ENCODE results near the gene BSN. TPM values are rescaled to one million over a fixed set of nuclear protein-coding genes. Genes with fewer than 3 reads are reported as not detected.
"Not testable (repeated sequence)": the region's sequence is repeated elsewhere in the genome, so short reads cannot be mapped to it uniquely, and the experiment has no call there.

The BSN gene
- polyA plus RNA-seq, 12 donors: 0.43 to 1.5 (median 1.2) TPM; not detected in 1

DNA sequence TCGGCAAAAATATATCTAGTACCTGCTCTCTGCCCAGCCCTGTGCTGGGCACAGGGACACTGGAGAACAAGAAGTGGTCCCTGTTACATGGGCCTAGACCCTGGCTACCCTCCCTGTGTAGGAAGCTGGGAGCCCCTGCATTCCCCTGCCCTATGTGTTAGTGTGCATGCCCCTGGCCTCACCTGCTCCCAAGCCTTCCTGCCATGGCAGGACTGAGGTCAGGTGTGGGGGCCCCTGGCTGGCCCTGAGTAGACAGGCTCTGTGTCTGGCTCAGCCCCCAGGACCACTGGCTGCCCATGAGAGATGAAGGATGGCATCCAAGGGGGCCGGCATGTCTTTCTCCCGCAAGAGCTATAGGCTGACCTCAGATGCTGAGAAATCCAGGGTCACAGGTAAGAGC lies 136.6 kb downstream of the BSN start:
- DNase-seq: not testable (repeated sequence)

DNA sequence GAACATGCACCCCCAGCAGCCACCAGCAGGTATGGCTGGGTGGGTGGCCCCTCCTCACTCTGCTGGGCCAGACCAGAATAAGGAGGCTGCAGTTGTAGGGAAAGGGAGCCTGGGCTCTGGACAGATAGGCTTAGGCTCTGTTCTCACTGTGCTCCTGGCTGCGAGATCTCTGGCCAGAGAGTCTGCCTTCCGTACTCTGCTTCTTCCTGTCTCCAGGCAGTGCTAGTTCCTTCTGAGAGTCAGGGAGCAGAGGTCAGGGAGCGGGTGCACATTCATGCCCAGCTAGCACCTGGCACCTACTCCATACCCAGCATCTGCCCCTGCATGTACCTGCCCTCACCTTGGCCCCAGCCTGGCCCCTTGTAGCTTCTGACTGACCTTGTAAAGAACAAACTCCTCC lies 137.2 kb downstream of the BSN start:
- not testable (repeated sequence) for DNase-seq

DNA sequence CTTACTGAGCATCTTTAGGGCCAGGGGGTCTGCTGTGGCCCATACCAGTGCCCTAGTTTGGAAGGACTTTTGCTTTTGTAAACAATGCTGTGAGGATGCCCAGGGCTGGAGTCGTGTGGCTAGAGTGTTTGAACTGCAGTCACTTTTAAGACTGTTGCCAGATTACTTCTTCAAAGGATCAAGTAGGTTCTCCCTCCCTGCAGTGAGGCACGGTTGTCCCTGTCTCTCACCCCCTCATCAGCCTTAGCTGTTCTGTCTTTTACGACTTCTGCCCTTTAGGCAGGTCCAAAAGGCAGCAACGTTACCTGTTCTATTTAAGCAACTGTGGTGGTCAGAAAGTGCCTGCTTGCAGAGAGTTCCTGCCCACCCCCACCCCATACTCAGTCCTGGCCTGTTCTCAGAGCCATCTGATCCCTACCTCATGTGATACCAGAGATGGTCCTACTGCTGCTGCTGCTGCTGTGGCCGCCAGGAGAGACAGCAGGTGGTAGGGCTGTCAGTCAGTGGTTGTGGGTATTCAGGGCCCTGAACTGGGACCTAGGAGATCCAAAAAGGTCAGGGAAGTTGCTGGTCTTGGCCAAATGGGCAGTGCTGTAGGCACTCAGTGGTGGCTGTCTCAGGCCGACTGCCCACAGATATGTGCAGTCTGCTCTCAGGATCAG lies 140.3 kb downstream of the BSN start:
- not testable (repeated sequence) for DNase-seq

DNA sequence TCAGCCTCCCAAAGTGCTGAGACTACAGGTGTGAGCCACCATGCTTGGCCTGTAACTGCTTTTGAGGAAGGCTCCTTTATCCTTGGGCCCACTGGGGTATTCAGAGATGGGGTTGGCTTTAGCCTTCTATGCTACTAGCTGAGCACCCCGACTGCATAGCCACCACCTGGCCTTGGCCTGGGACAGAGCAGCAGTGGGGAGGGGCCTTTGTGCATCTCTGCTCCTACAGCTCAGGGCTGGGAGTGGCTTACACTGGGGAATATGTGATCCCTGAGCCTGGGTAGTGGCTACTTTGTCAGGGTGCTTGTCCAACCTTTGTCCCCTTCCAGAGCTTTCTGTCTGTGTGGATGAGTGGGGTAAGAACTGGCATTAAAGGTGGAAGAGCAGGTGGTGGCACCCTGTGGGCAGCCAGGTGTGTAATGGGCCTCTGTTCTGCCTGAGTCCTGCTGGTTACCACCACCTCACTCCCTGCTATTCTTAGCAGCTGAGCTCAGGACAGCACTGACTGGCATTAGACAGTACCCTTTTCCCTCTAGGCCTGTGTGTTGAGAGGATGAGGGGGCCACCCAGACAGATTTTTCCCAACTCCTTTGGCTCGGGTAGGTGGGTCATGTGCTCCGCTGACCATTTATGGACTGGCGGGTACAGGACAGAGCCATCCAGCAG lies 141.2 kb downstream of the BSN start:
- DNase-seq: not testable (repeated sequence)

DNA sequence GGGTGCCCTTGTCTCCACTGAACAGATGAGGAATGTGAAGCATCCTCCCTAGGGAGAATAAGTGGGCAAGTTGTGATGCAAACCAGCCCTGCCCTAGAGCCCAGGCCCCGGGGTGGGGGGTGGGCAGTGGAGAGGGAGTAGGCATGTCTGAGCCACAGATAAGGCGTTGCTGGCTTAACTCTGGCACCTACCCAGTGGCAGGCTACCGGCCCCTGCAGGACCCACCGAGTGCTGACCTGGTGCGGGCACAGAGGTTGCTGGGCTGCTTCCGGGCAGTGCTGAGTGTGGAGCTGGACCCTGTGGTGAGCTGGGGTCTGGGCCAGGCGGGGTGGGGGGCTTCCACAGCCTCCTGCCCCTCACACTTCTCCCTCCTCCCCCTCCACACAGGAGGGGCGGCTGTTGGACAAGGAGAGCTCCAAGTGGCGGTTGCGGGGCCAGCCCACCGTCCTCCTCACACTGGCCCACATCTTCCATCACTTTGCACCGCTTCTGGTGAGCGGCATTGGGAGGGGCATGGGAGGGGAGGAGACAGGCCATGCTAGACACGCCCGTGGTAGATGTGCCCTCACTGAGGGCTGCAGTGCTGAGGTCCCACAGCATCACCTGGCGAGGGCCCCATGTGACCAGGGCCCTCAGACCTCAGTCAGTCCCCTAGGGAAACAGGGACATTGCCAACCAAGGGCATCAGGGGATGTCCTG lies 145.2 kb downstream of the BSN start:
- DNase-seq: no peak

DNA sequence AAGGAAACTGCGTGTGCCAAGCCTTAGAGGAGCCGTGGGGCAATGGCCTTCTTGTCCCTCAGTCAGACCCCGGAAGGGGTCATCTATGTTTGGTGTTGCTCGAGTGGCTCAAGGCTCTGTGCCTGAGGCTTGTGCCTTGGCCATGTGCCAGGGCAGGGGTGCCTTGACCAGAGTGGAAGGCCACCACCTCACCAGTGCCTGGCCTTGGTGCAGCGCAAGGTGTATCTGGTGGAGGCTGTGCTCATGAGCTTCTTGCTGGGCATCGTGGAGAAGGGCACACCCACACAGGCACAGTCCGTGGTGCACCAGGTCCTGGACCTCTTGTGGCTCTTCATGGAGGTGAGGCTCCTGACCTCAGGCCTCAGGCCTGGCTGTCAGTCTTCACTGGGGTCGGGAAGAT lies 145.7 kb downstream of the BSN start:
- DNase-seq: no peak

DNA sequence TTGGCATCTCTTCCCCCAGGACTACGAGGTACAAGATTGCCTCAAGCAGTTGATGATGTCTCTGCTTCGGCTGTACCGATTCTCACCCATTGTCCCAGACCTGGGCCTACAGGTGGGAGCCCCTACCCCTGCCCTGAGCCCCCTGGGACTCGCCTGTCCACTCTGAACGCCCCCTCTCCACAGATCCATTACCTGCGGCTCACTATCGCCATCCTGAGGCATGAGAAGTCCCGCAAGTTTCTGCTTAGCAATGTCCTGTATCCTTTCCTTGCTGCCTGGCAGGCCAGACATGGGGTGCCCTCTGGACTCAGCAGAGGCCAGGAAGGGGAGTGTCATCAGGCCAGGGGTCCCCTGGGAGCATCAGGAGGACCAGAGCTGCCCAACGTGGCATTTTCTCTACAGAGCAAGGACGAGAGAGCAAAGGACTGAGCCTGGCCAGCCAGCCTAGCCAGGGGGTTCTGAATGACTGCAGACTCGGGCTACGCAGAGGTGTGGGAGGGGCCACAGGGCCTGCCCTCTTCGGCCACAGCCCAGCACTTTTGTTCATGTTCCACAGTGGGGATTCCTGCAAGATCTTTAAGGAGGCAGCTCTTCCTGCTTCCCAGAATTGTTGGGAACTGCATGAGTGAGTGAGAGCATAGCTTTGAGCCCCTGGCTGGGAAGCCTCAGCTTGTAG lies 146.3 kb downstream of the BSN start:
- no peak for DNase-seq

DNA sequence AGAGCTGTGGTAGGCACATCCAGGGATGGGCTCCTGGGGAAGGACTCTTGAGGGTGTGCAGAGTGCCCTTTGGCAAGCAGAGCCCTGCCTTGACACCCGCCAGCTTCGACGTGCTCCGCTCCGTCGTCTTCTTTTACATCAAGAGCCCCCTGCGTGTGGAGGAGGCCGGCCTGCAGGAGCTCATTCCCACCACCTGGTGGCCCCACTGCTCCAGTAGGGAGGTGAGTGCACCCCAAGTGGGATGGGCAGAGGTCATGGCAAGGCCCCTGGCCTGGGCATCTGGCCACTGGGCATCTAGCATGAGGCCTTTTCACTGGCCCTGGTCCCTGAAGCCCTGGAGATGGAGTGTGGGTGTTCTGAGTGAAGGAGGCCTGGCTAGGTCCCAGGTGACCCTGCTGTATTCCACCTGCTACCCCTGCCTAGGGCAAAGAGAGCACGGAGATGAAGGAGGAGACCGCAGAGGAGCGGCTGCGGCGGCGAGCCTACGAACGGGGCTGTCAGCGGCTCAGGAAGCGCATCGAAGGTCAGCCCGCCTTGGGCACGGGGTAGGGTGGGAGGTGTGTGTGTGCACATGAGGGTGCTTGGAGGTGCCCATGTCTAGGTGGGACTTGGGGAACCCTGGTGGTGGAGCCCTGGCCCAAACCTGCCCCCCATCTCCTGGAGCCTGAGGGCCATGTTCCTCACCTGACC lies 147.3 kb downstream of the BSN start:
- no peak for DNase-seq

DNA sequence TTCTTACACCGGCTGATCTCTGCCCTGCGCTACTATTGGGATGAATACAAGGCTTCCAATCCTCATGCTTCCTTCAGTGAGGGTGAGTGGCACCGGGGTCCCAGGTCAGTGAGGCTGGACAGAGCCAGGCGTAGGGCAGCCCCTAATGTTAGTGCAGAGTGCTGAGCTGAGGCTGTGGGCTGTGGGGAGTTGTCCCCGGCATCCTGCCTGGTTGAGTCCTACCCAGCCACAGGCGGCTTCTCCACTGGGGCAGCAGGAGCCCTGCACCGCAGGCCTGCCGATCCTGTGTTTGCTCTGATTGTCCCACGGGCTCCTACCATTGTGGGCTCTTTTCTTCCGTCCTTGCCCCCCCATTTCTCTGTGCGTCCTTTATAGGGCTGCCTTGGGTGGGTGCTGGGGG lies 148.4 kb downstream of the BSN start:
- no peak for DNase-seq

DNA sequence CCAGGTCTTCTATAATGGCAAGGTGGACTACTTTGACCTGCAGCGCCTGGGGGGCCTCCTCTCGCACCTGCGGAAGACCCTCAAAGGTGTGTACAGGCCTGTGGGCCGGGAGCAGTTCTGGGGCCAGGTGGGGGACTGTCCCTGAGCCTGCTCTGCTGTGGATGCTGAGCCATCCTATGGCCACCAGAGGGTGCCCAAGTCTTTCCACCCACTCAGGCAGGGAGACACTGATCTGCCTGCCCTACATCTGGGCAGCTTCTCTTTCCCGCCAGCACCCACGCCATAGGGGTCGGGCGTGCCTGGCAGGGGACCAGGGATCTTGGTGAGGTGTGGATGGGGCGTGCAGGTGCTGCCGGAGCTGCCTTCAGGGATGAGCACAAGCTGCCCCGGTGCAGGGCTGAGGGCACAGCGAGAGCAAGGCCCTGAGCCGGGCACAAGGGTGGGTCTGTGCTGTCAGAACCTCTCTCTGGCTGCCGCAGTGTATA lies 149.2 kb downstream of the BSN start:
- no peak for DNase-seq

DNA sequence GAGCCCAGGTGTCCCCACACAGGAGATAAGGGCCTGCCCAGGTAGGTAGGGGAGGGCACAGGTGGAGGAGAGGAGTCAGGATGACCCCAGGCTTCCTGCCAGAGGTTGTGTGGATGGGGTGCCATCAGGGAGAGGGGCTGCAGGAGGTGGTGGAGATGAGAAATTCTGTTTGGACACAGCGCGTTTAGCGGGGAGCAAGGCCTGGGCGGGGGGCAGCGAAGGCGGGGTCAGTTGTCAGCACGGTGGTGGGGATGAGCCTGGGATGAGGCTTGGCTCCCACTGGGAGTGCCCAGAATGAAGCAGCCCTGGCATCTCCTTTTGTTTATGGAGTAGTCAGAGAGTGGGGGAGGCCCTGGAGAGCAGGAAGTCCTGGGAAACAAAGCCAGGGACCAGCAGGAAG lies 149.7 kb downstream of the BSN start:
- no peak for DNase-seq

DNA sequence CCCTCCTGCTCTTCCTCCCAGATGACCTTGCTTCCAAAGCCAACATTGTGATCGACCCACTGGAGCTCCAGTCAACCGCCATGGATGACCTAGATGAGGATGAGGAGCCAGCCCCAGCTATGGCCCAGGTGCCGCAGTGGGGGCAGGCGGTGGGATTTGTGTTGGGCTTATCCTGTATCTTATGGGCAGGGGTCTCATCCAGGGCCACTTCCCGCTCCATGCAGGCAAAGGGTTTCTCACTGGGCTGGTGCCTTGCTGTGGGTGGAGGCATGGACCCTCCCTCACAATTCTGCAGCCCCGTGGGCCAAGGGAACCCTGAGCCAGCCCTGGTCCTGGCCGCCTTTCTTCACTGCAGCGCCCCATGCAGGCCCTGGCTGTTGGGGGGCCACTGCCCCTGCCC lies 150.4 kb downstream of the BSN start:
- no peak for DNase-seq

DNA sequence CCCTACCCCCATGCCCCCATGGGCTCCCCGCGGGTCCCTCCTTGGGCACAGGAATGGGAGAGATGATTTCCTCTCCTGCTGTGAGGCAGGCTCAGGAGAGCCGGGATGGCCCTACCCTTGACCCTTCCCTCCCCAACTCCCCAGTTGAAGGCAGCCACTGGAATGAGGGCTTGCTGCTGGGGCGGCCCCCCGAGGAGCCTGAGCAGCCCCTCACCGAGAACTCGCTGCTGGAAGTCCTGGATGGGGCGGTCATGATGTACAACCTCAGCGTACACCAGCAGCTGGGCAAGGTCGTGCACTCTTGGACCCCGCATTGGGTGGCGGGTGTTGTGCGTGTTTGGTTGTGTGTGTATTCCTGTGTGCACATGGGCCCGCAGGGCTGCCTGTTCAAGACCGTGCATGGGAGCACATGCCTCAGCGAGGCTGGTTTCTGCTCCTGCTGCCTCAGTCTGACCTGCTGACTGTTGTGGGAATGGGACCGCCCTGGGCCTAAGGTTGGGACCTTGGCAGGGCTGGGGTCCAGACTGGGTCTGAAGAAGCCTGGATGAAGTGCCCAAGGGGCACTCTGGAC lies 151.2 kb downstream of the BSN start:
- DNase-seq: no peak

DNA sequence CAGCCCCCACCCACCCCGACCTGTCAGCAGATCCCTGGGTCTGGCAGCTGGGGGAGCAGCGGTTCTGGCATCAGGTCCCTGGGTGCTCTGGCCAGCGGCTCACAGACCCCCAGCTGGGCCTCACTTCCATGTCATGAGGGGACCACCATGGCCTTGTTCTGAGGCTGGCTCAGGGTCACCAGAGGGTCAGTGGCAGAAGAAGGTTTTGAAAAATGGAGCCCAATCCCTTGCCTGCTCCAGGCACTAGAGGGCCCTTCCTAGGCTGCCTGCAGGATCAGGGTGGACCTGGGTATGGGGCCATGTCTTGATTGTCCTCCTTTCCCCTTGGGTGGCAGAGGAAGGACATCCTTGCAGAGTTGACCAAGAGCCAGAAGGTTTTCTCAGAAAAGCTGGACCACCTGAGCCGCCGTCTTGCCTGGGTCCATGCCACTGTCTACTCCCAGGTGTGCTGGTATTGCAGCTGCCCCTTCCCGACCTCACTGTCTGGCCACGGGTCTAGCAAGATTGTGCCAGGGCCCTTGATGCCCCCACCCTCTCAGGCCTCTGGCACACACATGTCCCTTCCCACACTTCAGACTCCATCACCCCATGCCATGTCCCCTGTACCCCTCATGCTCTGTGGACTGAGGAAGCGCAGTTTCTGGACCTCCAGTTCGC lies 152.3 kb downstream of the BSN start:
- DNase-seq: no peak

DNA sequence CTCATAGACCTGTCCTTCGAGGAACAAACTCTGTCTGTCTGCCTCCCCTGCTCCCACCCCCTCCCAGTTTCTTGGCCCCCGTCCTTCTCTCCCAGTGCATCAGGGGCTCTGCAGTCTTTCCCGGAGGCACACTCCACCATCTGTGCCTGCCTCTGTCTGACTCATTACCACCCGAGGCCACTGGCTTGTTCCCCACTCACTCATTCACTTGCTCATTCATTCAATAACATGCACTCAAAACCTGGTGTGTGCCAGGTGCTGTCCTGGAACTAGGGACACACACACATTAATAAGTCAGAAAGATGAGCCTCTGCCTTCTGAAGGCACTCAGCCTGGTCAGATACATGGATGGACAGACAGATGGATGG lies 152.8 kb downstream of the BSN start:
- no peak for DNase-seq

DNA sequence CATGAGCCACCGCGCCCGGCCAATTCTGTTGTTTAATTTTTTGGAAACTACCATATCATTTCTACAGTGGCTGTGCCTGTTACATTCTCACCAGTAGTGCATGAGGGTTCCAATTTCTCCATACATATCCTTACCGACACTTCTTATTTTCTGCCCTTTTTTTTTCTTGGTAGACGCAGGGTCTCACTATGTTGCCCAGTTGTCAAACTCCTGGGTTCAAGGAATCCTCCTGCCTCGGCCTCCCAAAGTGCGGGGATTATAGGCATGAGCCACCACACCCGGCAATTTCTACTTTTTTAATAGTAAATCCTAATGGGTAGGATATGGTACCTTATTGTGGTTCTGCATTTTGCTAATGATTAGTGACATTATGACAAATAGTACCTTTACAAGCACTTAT lies 155.6 kb downstream of the BSN start:
- DNase-seq: no peak

DNA sequence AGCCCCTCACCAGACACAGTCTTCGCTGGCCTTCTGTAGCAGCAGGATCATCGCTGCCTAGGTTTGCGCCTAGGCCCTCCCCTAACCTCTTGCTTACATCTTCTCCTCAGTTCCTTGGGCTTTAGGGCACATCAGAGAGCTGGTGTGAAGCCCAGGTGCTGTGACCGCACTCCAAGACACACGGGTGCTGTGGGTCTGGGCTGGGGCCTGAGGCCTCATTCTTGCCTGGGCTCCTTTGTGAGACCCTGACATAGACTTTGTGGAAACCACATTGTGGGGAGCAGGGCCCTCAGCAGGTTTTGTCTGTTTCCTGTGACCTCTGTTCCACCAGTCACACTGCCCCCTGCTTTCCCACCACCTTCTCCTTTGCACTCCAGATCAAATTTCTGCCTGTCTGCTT lies 157.2 kb downstream of the BSN start:
- DNase-seq: no peak

DNA sequence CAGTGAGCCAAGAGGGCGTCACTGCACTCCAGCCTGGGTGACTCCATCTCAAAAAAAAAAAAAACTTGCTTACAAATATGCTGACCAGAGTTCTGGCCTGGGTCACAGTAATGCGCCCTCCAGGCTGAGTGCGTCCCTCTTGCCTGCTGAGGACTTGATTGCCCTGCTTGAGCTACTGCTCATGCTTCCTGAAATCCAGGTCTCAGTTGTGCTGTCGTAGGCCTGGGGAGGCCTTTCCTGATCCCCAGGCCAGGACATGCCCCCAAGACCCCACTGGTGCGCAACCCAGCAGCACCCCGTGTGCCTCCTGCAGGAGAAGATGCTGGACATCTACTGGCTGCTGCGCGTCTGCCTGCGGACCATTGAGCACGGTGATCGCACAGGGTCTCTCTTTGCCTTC lies 157.9 kb downstream of the BSN start:
- DNase-seq: no peak

DNA sequence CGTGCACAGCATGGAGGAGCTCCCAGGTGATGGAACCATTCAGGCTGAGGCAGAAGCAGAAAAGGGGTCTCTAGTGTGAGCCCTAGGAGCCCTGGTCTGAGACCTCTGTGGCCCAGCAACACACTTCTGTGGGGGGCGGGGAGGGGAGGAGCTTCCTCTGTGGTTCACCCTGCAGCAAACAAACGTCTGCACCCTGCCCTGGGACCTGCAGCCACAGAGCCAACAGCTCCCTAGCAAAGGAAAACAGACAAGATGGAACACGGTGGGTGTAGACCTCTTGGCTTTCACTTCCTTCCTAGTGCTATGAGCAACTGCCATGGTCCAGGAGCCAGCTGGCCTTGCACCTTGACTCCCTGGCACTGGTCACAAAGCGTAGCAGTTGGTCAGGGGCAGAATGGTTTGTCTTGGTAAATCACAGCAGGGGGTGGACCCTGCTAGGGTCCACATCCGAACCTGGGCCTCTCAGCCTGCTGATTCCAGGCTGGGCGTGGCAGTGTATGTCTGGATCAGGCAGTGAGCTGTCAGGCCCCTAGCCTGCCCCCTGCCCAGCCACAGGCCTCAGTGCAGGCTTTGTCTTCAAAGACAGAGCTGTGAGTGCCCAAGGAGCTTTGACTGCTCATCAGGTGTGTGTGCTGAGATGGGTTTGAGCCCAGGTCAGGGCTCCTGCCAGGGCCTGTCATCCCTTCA lies 158.5 kb downstream of the BSN start:
- no peak for DNase-seq

DNA sequence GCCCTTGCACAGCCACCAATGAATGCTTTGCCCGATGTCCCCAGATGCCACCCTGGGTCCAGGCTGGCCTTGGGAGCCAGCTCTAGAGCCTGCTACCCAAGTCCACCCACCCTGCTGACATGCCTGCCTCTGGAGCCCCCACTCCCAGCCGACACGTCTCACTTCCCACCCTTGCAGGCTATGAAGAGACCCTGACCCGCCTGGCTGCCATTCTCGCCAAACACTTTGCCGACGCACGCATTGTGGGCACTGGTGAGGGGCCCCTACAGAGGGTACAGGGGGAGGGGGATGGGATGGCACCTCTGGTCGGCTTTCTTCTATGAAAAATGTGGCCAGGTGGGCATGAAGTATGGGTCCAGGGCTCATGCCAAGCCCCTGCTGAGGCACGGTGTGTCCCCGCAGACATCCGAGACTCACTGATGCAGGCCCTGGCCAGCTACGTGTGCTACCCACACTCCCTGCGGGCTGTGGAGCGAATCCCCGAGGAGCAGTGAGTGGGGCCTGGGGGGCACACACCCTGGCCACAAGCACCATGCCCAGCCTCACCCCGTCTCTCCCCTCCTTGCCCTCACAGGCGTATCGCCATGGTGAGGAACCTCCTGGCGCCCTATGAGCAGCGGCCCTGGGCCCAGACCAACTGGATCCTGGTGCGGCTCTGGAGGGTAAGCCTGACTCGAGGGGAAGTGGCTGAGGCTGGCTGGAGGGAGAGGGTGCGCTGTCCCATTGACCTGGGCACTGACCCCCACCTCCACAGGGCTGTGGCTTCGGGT lies 159.2 kb downstream of the BSN start:
- DNase-seq: no peak

All from muscle of arm (tissue), 12 donors.